ENCODE results near the gene DLAT.
"Not testable (repeated sequence)": the region's sequence is repeated elsewhere in the genome, so short reads cannot be mapped to it uniquely, and the experiment has no call there.

DLAT gene

DNA sequence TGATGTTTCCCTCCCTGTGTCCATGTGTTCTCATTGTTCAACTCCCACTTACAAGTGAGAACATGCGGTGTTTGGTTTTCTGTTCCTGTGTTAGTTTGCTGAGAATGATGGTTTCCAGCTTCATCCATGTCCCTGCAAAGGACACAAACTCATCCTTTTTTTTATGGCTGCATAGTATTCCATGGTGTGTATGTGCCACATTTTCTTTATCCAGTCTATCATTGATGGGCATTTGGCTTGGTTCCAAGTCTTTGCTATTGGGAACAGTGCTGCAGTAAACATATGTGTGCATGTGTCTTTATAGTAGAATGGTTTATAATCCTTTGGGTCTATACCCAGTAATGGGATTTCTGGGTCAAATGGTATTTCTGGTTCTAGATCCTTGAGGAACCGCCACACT is 21.4 kb downstream of the DLAT start:
- DNase-seq (ENCODE audit: low read depth in 2 of 3, low spot score in 1 of 3) = not testable (repeated sequence)

GRCh38 chr11:112048256-112048655 is 23.0 kb downstream of the DLAT start:
- not testable (repeated sequence) for DNase-seq (ENCODE audit: low read depth in 2 of 3, low spot score in 1 of 3)

- no peak for DNase-seq (ENCODE audit: low read depth in 2 of 3, low spot score in 1 of 3)
Measured at GRCh38 chr11:112049777-112050176, 24.6 kb downstream of the DLAT start.

GRCh38 chr11:112050721-112051120 is 25.5 kb downstream of the DLAT start:
- no peak for DNase-seq (ENCODE audit: low read depth in 2 of 3, low spot score in 1 of 3)

- no peak for DNase-seq (ENCODE audit: low read depth in 2 of 3, low spot score in 1 of 3)
Measured at GRCh38 chr11:112051768-112052167, 26.6 kb downstream of the DLAT start.

- no peak for DNase-seq (ENCODE audit: low read depth in 2 of 3, low spot score in 1 of 3)
Measured at GRCh38 chr11:112057170-112057569, 32.0 kb downstream of the DLAT start.

DNA sequence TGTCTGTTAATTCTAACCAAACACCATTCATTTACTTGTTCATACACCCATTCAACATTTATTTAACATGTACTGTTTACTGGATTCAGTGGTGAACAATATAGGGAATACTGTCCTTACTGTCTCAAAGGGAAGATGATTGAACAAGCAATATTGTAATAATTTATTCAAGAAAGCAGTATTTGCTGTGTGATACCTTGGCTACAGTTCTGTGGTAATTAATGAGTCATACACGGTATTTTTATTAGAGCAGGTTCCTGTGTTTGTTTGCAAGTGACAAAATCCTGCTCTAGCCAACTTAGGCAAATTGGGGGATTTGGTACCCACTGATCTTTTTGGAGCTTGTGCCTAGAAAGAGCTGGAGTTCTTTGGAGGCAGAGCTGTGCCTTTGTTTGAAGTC is 32.9 kb downstream of the DLAT start:
- DNase-seq (ENCODE audit: low read depth in 2 of 3, low spot score in 1 of 3) = no peak

GRCh38 chr11:112062923-112063322 is 37.7 kb downstream of the DLAT start:
- DNase-seq (ENCODE audit: low read depth in 2 of 3, low spot score in 1 of 3) = no peak

DNA sequence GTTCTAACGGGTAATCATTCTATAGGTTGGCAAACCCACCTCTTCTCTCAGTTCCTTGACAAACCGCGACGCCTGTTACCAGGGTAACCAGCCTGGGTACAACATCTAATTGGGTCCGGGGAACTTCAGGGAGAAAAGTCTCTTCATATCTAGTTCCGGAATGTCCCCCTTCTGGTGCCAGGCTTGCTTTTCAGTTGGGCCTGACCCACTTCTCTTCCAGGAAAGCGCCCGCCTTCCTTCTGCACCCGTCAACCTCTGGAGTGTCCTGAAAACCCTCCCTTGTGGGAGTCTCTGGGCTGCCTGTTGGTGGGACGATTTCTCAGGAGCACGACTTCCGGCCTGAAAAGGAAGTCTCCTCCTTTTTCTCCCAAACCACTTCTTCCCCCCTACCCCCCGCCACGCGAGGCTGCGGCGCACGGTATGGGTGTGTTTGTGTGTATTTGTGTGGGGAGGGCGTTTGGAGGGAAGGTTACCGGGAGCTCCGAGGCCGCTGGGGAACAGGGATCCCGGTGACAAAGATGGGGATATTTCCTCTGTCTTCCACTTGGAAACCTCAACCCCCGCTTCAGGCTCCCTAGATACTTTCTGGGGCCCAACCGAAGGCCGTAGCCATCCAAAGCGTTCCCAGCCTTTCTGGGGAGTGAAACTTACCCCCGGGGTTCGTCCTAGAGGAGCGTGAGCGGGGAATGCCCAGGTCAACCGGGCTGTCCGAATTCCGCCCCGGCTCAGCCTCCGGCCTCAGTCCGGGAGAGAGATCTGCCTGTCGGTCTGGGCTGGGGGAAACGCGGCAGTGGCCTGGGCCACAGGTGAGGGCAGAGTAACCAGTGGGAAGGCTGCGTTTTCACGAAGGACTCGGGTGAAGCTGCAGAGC is 49.0 kb downstream of the DLAT start, which contains the start of the genes NKAPD1 and PIH1D2:
TSS of gene NKAPD1 (plus strand) at position 359 of the 871 bp plus-strand sequence. CDS start 1,276 bp downstream, outside the sequence.
TSS of gene PIH1D2 (minus strand) at position 77 of the 871 bp plus-strand sequence. CDS start 843 bp downstream, outside the sequence.
- peak; percentile 63 to 78 (median 70) for DNase-seq (ENCODE audit: low read depth in 2 of 3, low spot score in 1 of 3)

DNA sequence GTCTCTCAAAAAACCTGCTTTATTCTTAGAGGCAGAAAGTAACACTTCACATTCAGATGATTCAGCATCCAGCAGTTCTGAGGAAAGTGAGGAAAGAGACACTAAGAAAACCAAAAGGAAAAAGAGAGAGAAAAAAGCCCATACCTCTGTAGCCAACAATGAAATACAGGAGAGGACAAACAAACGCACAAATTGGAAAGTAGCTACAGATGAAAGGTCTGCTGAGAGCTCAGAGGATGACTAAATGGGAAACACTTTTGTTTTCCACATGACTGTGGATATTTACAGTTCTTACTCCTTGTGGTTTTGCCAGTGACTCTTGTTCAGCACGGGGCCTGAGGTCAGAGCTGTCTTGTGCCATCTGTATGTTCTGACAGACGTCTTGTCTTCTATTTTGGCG is 57.5 kb downstream of the DLAT start:
- peak in 1 of 3 donors; percentile 21 for DNase-seq (ENCODE audit: low read depth in 2 of 3, low spot score in 1 of 3)

GRCh38 chr11:112085822-112086421 is 60.7 kb downstream of the DLAT start:
- DNase-seq (ENCODE audit: low read depth in 2 of 3, low spot score in 1 of 3) = peak; percentile 21 to 40 (median 38)

GRCh38 chr11:112086422-112087191 is 61.4 kb downstream of the DLAT start, which contains the start of the genes SDHD and TIMM8B:
TSS of gene SDHD (plus strand) at chr11:112086873. CDS start at chr11:112086908, 35 bp downstream.
TSS of gene TIMM8B (minus strand) at chr11:112086756. CDS start at chr11:112086723, 33 bp downstream.
- DNase-seq (ENCODE audit: low read depth in 2 of 3, low spot score in 1 of 3) = peak; percentile 92 to 94 (median 93)

GRCh38 chr11:112087212-112087611 is 62.0 kb downstream of the DLAT start:
- DNase-seq (ENCODE audit: low read depth in 2 of 3, low spot score in 1 of 3) = no peak

DNA sequence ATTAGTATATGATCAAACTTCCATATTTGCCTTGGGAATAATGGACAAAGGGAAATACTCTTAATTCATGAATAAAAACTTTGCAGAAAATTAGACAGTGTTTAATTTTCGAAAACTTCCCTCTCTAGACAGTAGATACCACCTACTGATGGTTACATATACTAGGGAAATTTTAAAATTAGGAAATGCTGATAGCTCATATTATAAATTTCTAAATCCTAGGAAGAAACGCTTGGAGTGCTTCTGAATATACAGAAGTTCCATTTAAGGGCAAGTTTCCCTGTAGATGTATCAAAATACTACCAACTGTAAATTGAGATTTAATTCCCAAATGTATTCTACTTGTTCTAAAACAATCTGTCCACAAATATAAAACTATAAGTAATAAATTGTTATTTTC is 70.1 kb downstream of the DLAT start:
- DNase-seq (ENCODE audit: low read depth in 2 of 3, low spot score in 1 of 3) = not testable (repeated sequence)

GRCh38 chr11:112096194-112096593 is 71.0 kb downstream of the DLAT start:
- DNase-seq (ENCODE audit: low read depth in 2 of 3, low spot score in 1 of 3) = no peak

- DNase-seq (ENCODE audit: low read depth in 2 of 3, low spot score in 1 of 3) = no peak
Measured at GRCh38 chr11:112097734-112098528, 72.7 kb downstream of the DLAT start.

- DNase-seq (ENCODE audit: low read depth in 2 of 3, low spot score in 1 of 3) = no peak
Measured at GRCh38 chr11:112100462-112100861, 75.3 kb downstream of the DLAT start.

DNA sequence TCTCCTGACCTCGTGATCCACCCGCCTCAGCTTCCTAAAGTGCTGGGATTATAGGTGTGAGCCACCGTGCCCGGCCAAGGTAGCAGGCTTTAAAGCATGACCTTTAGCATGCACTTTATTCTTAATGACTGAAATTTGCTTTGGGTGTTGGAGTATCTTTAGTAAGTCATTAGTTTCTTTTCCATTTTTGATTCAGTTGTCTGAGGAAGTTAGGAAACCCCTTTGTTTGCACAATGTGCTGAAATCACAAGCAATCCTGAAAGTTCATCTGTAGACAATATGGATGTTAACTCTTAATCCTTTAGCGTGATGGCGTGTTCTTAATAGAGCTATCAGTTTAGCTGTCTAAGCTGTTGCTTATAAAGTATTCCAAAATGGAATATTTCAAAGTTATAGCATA is 78.2 kb downstream of the DLAT start:
- no peak for DNase-seq (ENCODE audit: low read depth in 2 of 3, low spot score in 1 of 3)

DNA sequence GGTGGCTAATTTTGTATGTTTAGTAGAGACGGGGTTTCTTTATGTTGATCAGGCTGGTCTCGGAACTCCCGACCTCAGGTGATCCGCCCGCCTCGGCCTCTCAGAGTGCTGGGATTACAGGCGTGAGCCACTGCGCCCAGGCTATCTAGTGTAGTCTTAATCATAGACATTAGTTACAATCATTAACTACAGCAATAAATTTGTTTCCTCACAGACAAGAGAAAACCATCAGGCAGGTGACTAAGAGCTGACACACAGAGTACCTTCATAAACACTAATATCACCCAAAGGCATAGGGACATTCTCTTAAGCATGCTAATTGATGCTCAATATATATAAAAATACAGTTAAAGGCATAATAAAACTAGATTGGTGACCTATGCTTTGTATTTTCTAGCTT is 80.9 kb downstream of the DLAT start:
- no peak for DNase-seq (ENCODE audit: low read depth in 2 of 3, low spot score in 1 of 3)

Data from stimulated activated CD4-positive, alpha-beta T cell treated with anti-CD3 and anti-CD28 coated beads, Interleukin-12 subunit alpha, Interleukin-12 subunit beta, amount 100 ng/mL, for 48 hours (primary cell).